Measurements from ENCODE around the gene HNF4A.

DNA sequence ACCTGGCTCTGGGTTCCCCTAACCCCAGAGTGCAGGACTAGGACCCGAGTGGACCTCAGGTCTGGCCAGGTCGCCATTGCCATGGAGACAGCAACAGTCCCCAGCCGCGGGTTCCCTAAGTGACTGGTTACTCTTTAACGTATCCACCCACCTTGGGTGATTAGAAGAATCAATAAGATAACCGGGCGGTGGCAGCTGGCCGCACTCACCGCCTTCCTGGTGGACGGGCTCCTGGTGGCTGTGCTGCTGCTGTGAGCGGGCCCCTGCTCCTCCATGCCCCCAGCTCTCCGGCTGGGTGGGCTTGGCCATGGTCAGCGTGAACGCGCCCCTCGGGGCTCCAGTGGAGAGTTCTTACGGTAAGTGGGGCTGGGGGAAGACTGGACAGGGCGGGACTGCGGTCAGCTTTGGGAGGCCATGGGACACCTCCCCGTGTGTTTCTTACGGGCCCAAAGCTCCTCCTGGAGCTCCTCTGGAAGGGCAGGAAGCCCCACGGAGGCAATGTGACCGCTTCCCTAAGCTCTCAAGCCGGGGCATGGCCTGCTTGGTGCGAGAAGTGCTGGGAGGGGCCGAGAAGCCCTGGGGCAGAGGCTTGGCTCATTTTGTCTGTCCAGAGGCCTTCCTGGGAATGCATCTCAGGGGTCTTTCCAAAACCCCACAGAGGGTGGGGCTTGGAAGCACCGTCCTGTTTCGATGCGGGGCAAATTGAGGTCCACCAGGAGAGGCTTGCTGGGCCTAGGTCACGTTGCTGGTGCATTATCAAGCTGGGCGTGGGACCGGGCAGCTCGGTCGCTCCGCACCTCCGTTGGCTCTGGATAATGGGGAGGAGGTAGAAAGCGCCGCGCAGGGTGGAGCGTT, at the start of gene HNF4A:
- TF ChIP-seq YY1 (IDR thresholded peaks at IDR 0.05; ENCODE audit: insufficient read depth, insufficient read length) (no peak), ZNF274 (IDR thresholded peaks at IDR 0.05; ENCODE audit: low read depth, low read length) (no peak)

All from NT2/D1 (cell line).